KMS-11 (cell line): Measurements from ENCODE around the gene MRPL45.

Experiments
- H2AFZ ChIP-seq: fragments of 200-600 bp; sonication (generic); 2 replicates; pipeline ENCODE4 v1.6.1; 2016; ENCODE audit warnings: antibody characterized with exemption, mixed run types, low read depth
- H3K27ac ChIP-seq: fragments of 200-600 bp; sonication (generic); 2 replicates; pipeline ENCODE4 v1.6.1; 2016; ENCODE audit warnings: mild to moderate bottlenecking, mixed run types
- H3K27me3 ChIP-seq: fragments of 200-600 bp; sonication (generic); 2 replicates; pipeline ENCODE4 v1.6.1; 2017; ENCODE audit warnings: mild to moderate bottlenecking, low read depth, mixed run types, moderate library complexity; ENCODE audit not compliant: insufficient read depth
- H3K36me3 ChIP-seq: fragments of 200-600 bp; sonication (generic); 2 replicates; pipeline ENCODE4 v1.6.1; 2017; ENCODE audit warnings: mild to moderate bottlenecking, mixed run types; ENCODE audit not compliant: insufficient read depth
- H3K4me1 ChIP-seq: fragments of 200-600 bp; sonication (generic); 2 replicates; pipeline ENCODE4 v1.6.1; 2016; ENCODE audit warnings: mild to moderate bottlenecking, low read depth, mixed run types; ENCODE audit not compliant: poor library complexity, severe bottlenecking
- H3K4me2 ChIP-seq: fragments of 200-600 bp; sonication (generic); 2 replicates; pipeline ENCODE4 v1.7.0; 2016; ENCODE audit warnings: mild to moderate bottlenecking, mixed run types
- H3K4me3 ChIP-seq: fragments of 200-600 bp; sonication (generic); IDR thresholded peaks from 2 replicates; pipeline ENCODE4 v1.6.1; 2017; ENCODE audit warnings: low read depth, low read length, mixed read lengths; ENCODE audit not compliant: insufficient read depth
- H3K79me2 ChIP-seq: fragments of 200-600 bp; sonication (generic); 2 replicates; pipeline ENCODE4 v1.6.1; 2016; ENCODE audit warnings: low read depth, mixed run types; ENCODE audit not compliant: insufficient read depth
- H3K9ac ChIP-seq: fragments of 200-600 bp; sonication (generic); 2 replicates; pipeline ENCODE4 v1.6.1; 2016; ENCODE audit warnings: mild to moderate bottlenecking, mixed run types
- H4K20me1 ChIP-seq: fragments of 200-600 bp; sonication (generic); 2 replicates; pipeline ENCODE4 v1.6.1; 2016; ENCODE audit warnings: mild to moderate bottlenecking, mixed run types; ENCODE audit not compliant: insufficient read depth
- TF ChIP-seq, protein P1 (sequence below): fragments of 200-600 bp; sonication (generic); conservative IDR thresholded peaks from 2 replicates; pipeline ENCODE4 v1.6.1; 2017; ENCODE audit warnings: low read depth, mild to moderate bottlenecking, antibody characterized with exemption, low read length, moderate library complexity, mixed read lengths

The MRPL45 gene

GRCh38 chr17:38352245-38353085 lies 55.5 kb downstream of the MRPL45 start:
- no peak overlapping the region for H3K4me3 ChIP-seq
- no peaks in the 10 kb centered on the region for H3K27me3 ChIP-seq
- H4K20me1 ChIP-seq: no peaks in the 10 kb centered on the region
- peaks cover 33% of the 10 kb centered on the region for H3K4me1 ChIP-seq
- no peak overlapping the region for H3K27ac ChIP-seq
- TF ChIP-seq, protein P1, sequence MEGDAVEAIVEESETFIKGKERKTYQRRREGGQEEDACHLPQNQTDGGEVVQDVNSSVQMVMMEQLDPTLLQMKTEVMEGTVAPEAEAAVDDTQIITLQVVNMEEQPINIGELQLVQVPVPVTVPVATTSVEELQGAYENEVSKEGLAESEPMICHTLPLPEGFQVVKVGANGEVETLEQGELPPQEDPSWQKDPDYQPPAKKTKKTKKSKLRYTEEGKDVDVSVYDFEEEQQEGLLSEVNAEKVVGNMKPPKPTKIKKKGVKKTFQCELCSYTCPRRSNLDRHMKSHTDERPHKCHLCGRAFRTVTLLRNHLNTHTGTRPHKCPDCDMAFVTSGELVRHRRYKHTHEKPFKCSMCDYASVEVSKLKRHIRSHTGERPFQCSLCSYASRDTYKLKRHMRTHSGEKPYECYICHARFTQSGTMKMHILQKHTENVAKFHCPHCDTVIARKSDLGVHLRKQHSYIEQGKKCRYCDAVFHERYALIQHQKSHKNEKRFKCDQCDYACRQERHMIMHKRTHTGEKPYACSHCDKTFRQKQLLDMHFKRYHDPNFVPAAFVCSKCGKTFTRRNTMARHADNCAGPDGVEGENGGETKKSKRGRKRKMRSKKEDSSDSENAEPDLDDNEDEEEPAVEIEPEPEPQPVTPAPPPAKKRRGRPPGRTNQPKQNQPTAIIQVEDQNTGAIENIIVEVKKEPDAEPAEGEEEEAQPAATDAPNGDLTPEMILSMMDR: no peak
- H2AFZ ChIP-seq: peak overlapping the region; percentile 65
- H3K9ac ChIP-seq: peak overlapping the region; percentile 45; the same call in 1 of the 2 replicates
- H3K79me2 ChIP-seq: no peaks in the 10 kb centered on the region
- peak overlapping the region; percentile 81 for H3K4me2 ChIP-seq
- H3K36me3 ChIP-seq: no peaks in the 10 kb centered on the region

- Histone ChIP-seq H4K20me1 (no peaks in the 10 kb centered on the region), H3K27ac (no peak overlapping the region), H3K79me2 (no peaks in the 10 kb centered on the region), H3K4me1 (peaks cover 33% of the 10 kb centered on the region), H3K36me3 (no peaks in the 10 kb centered on the region), H3K27me3 (no peaks in the 10 kb centered on the region), H3K9ac (peak overlapping the region; percentile 45; the same call in 1 of the 2 replicates), H2AFZ (peak overlapping the region; percentile 65), H3K4me3 (no peak overlapping the region), H3K4me2 (peak overlapping the region; percentile 81)
- TF ChIP-seq, protein P1: no peak
These were observed 56.2 kb downstream of the MRPL45 start for GRCh38 chr17:38353086-38353604.

- H3K4me3 ChIP-seq: no peak overlapping the region
- no peaks in the 10 kb centered on the region for H4K20me1 ChIP-seq
- peaks cover 33% of the 10 kb centered on the region for H3K4me1 ChIP-seq
- H3K9ac ChIP-seq: no peak overlapping the region
- TF ChIP-seq, protein P1: no peak
- no peaks in the 10 kb centered on the region for H3K79me2 ChIP-seq
- no peak overlapping the region for H2AFZ ChIP-seq
- H3K4me2 ChIP-seq: peak overlapping the region; percentile 81; the same call in 1 of the 2 replicates
- H3K27me3 ChIP-seq: no peaks in the 10 kb centered on the region
- H3K36me3 ChIP-seq: no peaks in the 10 kb centered on the region
- no peak overlapping the region for H3K27ac ChIP-seq
These were observed 56.7 kb downstream of the MRPL45 start for GRCh38 chr17:38353668-38354067.

- TF ChIP-seq, protein P1: no peak
- Histone ChIP-seq H3K27me3 (no peaks in the 10 kb centered on the region), H3K9ac (no peak overlapping the region), H3K4me3 (no peak overlapping the region), H3K4me1 (peaks cover 26% of the 10 kb centered on the region), H3K79me2 (no peaks in the 10 kb centered on the region), H4K20me1 (no peaks in the 10 kb centered on the region), H3K36me3 (no peaks in the 10 kb centered on the region), H2AFZ (no peak overlapping the region), H3K27ac (no peak overlapping the region), H3K4me2 (peak overlapping the region; percentile 81; the same call in 1 of the 2 replicates)
These were observed 57.5 kb downstream of the MRPL45 start for GRCh38 chr17:38354466-38354865.
